Measurements from ENCODE around the gene SULT1A4. TPM values are rescaled to one million over a fixed set of nuclear protein-coding genes. Genes with fewer than 3 reads are reported as not detected.
"Not testable (repeated sequence)": the region's sequence is repeated elsewhere in the genome, so short reads cannot be mapped to it uniquely, and the experiment has no call there.

Gene SULT1A4
- total RNA-seq = 3.3 TPM

GRCh38 chr16:29459706-29460646 is at the start of gene SULT1A4:
Gene SULT1A4 (plus strand): TSS chr16:29459913. CDS start chr16:29461386, 1,473 bp downstream.
- FAIRE-seq; DNase-seq (ENCODE audit: low spot score in 2 of 2): not testable (repeated sequence)

DNA sequence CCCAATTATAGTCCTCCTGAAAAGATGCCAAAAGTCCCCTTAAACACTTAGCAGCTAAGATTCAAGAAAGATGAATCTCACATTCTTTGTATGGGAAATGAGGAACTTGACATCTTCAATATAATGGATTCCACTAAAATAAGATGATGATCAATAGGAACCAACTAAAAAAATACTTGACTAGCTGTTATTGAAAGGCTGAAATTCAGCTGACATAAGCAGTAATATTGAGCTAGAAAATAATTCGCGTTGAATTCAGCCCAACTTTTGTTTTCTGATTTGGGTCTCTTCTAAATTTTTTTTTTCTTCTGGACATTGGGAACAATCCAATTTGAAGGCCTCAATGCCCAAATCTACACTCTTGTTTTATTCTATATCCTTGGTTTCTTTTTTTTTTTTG is 36.1 kb upstream of the SULT1A4 start:
- not testable (repeated sequence) for DNase-seq (ENCODE audit: low spot score in 2 of 2); FAIRE-seq

DNA sequence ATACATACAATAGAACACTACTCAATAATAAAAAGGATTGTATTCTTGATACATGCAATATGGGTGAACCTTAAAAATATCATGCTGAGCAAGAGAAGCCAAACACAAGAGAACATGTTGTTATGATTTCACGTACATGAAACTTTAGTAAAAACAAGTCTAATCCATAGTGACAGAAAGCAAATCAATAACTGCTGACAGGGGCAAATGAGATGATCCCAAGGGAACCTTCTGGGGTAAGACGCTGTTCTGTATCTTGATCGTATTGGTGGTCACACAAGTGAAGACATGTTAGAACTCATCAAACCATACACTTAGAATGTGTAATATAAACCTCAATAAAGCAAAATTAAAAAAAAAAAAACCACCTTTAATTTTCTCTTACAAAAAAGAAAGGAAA is 34.3 kb upstream of the SULT1A4 start:
- FAIRE-seq; DNase-seq (ENCODE audit: low spot score in 2 of 2): not testable (repeated sequence)

GRCh38 chr16:29453754-29454153 is 6.0 kb upstream of the SULT1A4 start:
- not testable (repeated sequence) for FAIRE-seq; DNase-seq (ENCODE audit: low spot score in 2 of 2)

DNA sequence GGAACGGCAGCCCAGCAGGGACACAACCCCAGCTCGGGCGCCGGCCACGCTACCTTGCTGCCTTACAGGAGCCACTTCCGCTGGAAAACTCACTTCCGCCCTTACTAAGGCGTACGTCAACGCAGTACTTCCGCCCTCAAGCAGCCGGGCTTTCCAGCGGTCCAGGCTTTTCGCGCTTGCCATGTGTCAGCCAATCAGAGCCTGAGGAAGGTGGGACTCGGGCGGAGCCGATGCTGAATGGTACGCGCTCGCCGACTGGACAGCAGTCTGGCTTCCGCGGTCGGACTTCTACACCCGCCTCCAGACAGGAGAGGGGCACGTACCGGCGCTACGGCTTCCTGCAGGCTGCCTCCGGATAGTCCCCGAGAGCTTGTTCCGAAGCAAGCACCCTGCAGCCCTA is 5.4 kb upstream of the SULT1A4 start, which contains the start of the genes BOLA2 and SLX1B:
Gene BOLA2, minus strand, starts transcription at position 83 of the 400 bp plus-strand sequence. CDS start 98 bp downstream, outside the sequence.
Gene SLX1B, plus strand, starts transcription at position 265 of the 400 bp plus-strand sequence.
- not testable (repeated sequence) for DNase-seq (ENCODE audit: low spot score in 2 of 2)
- peak; percentile 89 for FAIRE-seq

DNA sequence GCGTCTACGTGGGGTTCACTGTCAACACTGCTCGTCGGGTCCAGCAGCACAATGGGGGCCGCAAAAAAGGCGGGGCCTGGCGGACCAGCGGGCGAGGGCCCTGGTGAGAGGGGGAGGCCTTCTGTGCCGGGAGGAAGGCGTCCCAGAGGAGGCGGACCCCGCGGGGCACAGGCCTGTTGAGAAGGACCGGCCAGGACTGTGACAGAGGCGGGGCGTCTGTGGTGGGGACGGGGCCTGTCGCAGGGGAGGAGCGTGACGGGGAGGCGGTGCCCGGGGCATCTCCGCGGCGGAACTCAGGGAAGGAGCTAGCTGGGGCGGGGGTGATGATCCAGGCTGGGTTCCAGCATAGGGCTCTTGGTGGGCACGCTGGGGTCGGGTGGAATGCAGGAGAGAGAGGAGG is 4.9 kb upstream of the SULT1A4 start:
- DNase-seq (ENCODE audit: low spot score in 2 of 2); FAIRE-seq: not testable (repeated sequence)

DNA sequence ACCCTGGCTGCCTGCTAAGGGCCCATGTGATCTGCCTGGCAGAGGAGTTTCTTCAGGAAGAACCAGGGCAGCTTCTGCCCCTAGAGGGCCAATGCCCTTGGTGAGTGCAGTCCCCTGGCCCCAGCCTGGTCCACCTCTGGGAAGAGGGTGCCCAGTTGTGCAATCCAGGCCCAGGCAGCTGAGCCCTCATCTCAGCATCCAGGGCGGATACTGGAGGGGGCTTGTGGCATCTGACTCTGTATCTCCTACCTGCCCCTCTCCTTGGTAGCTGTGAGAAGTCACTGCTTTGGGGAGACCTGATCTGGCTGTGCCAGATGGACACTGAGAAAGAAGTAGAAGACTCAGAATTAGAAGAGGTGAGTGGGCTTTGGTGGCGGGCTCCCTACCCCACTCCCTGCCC is 2.1 kb upstream of the SULT1A4 start:
- DNase-seq (ENCODE audit: low spot score in 2 of 2); FAIRE-seq: not testable (repeated sequence)

GRCh38 chr16:29460647-29461030 is 926 bp downstream of the SULT1A4 start:
- FAIRE-seq = not testable (repeated sequence)

GRCh38 chr16:29465985-29466824 is 6.5 kb downstream of the SULT1A4 start:
- FAIRE-seq; DNase-seq (ENCODE audit: low spot score in 2 of 2): not testable (repeated sequence)

More at GRCh38 chr16:29460647-29461030, 926 bp downstream of the SULT1A4 start:
- DNase-seq (ENCODE audit: low spot score in 2 of 2) = not testable (repeated sequence)

- FAIRE-seq; DNase-seq (ENCODE audit: low spot score in 2 of 2): not testable (repeated sequence)
These were observed 7.2 kb downstream of the SULT1A4 start for GRCh38 chr16:29466904-29467303.

GRCh38 chr16:29467654-29468366 is 8.1 kb downstream of the SULT1A4 start:
- not testable (repeated sequence) for FAIRE-seq; DNase-seq (ENCODE audit: low spot score in 2 of 2)

DNA sequence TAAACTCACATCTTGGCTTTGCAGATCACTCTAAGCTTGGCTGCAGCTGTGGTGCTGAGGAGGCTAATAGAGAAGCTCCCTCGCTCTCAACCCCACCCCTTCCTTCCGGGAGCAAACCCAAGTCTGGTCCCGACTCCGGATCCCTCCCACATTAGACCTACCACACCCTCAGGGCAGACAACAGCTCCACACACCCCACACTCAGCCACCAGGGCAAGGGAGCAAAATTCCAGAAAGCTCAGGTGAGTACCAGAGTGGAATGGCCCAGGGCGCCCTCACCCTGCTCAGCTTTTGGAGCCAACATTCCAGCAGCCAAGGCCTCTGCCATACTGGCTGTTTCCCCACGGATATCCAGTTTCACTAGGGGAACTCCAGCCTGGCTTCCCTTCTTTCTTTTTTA is 9.9 kb downstream of the SULT1A4 start:
- not testable (repeated sequence) for FAIRE-seq; DNase-seq (ENCODE audit: low spot score in 2 of 2)

DNA sequence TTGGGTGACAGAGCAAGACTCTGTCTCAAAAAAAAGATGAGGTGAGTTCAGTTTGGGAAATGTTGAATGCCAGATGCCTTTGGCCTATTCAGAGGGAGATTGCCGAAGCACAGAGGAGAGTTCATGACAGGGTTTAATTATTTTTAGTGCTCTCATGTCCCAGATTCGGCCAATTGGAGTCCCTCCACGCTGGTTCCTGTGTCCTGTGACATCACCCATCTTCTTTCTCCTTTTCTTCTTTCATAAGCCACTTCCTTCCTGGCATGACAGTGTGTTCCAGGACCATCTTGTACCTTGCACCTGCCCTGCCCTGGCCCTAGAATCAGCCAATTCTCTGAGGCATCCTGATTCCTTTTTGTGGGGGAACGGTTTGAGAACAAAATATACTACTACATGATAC is 12.4 kb downstream of the SULT1A4 start:
- FAIRE-seq; DNase-seq (ENCODE audit: low spot score in 2 of 2): not testable (repeated sequence)

- DNase-seq (ENCODE audit: low spot score in 2 of 2); FAIRE-seq: not testable (repeated sequence)
These were observed 22.6 kb downstream of the SULT1A4 start for GRCh38 chr16:29482276-29482675.

GRCh38 chr16:29506308-29506707 is 46.6 kb downstream of the SULT1A4 start, which contains the start of gene NPIPB12:
Gene NPIPB12 (minus strand): TSS chr16:29506408.
- DNase-seq (ENCODE audit: low spot score in 2 of 2); FAIRE-seq: not testable (repeated sequence)
